Measurements from ENCODE around the gene COA8. TPM values are rescaled to one million over a fixed set of nuclear protein-coding genes. Genes with fewer than 3 reads are reported as not detected.

COA8 gene
- total and polyA plus RNA-seq, 2 of the 4 experiments (the other 2 are of a cell fraction), result 12.2 to 21.1 TPM

DNA sequence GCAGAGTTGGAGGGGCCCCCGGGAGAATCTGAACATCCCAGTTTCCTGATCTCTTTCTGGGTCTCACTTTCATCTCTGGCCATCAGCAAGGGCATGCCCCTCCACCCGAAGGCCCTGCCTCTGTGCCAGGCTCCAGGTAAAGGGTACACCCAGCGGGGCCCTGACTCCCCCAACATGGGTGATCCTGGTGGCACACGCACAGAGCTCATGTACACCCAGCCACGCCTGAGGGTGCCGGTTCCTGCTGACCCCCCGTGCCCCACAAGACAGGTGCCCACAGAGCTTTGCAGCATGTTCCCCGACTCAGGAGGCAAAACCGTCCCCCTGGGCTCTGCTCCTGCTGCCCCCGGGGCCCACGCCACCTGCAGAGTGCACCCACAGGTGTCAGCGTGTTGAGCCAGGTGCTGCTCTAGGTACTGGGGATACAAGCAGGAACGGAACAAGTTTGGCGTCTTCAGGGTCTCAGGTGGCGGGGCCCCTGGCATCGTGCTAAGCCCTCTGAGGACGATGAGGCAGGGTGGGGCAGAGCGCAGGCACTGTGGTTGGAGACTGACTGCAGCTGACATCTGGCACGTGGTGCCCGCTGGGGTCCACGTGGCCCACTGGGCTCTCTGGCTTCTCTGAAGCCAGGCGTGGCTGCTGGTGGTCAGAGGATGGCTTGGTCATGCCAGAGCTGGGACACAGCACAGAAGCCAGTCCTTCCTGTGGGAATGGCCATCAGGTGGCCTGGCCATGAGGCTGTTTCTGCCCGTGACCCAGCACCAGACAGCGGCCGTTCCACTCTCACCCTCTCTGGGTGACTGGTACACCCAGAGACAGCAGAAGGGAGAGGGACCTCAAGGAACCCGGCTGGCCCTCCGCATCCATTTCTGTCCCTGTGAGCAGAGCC is 14.1 kb upstream of the COA8 start:
- dilution Hi-C loops (cut with HindIII; ENCODE audit: low sequenced_read_pairs, unreplicated experiment) (no loop called here), intact Hi-C loops (cut with micrococcal nuclease) (no loop called here), in situ Hi-C loops (cut with MboI; ENCODE audit: low sequenced_read_pairs) (no loop called here)
- 76% methylated on average over 17 of the region's 27 CpGs; no CpG with 5 or more reads in 1 of the 2 experiments for whole genome bisulfite sequencing, 2 experiments (ENCODE audit: extremely low coverage in 2 of 2, insufficient read length in 1 of 2)
- Histone ChIP-seq H4K5ac (ENCODE audit: low read depth, low read length) (no peak overlapping the region), H2BK15ac (ENCODE audit: low read depth, low read length) (no peak overlapping the region), H3K4me1 (ENCODE audit: control insufficient read depth, insufficient read depth, low read length) (peaks cover 9% of the 10 kb centered on the region), H3K4ac (ENCODE audit: low read depth, low read length) (no peak overlapping the region), H3K4me2 (ENCODE audit: low read depth, low read length) (no peak overlapping the region), H2AK5ac (ENCODE audit: low read depth, low read length) (no peak overlapping the region), H2BK20ac (ENCODE audit: low read depth, low read length) (no peak overlapping the region), H3K9me1 (ENCODE audit: insufficient read depth, low read length) (peaks cover 8% of the 10 kb centered on the region; the same call in 1 of the 2 replicates), H4K91ac (ENCODE audit: insufficient read depth, low read depth, low read length) (no peak overlapping the region), H3K9me3 (ENCODE audit: control insufficient read depth, insufficient read depth, low read length) (no peaks in the 10 kb centered on the region), H4K8ac (ENCODE audit: low read depth in 2 of 2, low read length in 2 of 2) (no peak overlapping the region), H2BK120ac (ENCODE audit: low read depth, low read length) (no peak overlapping the region), H3K27me3 (ENCODE audit: control insufficient read depth, insufficient read depth, low read length) (no peaks in the 10 kb centered on the region), H3K14ac (replicated peaks; ENCODE audit: low read depth, low read length) (no peak overlapping the region), H4K20me1 (ENCODE audit: insufficient read depth, low read length) (peaks cover 8% of the 10 kb centered on the region; the same call in 1 of the 2 replicates), H3K79me1 (ENCODE audit: low read depth in 1 of 2, low read length in 2 of 2) (peaks cover 0 to 17% of the 10 kb centered on the region in 2 experiments; a peak in 2 of 4 replicates), H3K36me3 (ENCODE audit: control insufficient read depth, insufficient read depth, low read length) (no peaks in the 10 kb centered on the region), H3K18ac (ENCODE audit: low read depth, low read length) (no peak overlapping the region), H2BK5ac (ENCODE audit: low read depth, low read length, poor library complexity, severe bottlenecking) (no peak overlapping the region), H3K4me3 (ENCODE audit: insufficient read depth, low read depth, low read length) (no peak overlapping the region), H2AK9ac (replicated peaks; ENCODE audit: low read depth, low read length, poor library complexity) (no peak overlapping the region), H3K23ac (ENCODE audit: low read depth, low read length) (no peak overlapping the region), H3K9ac (ENCODE audit: low read depth, low read length) (no peak overlapping the region), H2AFZ (replicated peaks; ENCODE audit: low read length, poor library complexity) (no peak overlapping the region), H3K56ac (ENCODE audit: extremely low read depth, insufficient read depth, low read length) (no peak overlapping the region), H3K27ac (ENCODE audit: insufficient read depth, low read length) (no peak overlapping the region)
- POLR2A ChIA-PET (ENCODE audit: unreplicated experiment), result no interaction called here
- BruUV-seq (replicated peaks), result no TSS peak
- ATAC-seq (ENCODE audit: low read depth) (no peak), DNase-seq (no peak)
- CTCF ChIA-PET, result no interaction called here
- TF ChIP-seq, protein P1, sequence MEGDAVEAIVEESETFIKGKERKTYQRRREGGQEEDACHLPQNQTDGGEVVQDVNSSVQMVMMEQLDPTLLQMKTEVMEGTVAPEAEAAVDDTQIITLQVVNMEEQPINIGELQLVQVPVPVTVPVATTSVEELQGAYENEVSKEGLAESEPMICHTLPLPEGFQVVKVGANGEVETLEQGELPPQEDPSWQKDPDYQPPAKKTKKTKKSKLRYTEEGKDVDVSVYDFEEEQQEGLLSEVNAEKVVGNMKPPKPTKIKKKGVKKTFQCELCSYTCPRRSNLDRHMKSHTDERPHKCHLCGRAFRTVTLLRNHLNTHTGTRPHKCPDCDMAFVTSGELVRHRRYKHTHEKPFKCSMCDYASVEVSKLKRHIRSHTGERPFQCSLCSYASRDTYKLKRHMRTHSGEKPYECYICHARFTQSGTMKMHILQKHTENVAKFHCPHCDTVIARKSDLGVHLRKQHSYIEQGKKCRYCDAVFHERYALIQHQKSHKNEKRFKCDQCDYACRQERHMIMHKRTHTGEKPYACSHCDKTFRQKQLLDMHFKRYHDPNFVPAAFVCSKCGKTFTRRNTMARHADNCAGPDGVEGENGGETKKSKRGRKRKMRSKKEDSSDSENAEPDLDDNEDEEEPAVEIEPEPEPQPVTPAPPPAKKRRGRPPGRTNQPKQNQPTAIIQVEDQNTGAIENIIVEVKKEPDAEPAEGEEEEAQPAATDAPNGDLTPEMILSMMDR (conservative IDR thresholded peaks at IDR 0.05; ENCODE audit: low read depth, low read length), result no peak
- no peak for TF ChIP-seq SMC3 (IDR thresholded peaks at IDR 0.05; ENCODE audit: low read depth, low read length)
- TF ChIP-seq, protein P2, sequence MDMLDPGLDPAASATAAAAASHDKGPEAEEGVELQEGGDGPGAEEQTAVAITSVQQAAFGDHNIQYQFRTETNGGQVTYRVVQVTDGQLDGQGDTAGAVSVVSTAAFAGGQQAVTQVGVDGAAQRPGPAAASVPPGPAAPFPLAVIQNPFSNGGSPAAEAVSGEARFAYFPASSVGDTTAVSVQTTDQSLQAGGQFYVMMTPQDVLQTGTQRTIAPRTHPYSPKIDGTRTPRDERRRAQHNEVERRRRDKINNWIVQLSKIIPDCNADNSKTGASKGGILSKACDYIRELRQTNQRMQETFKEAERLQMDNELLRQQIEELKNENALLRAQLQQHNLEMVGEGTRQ (IDR thresholded peaks at IDR 0.05; ENCODE audit: low read depth, low read length), result no peak
- no peak for TF ChIP-seq RFX5 (IDR thresholded peaks at IDR 0.05; ENCODE audit: low read depth, low read length)
- TF ChIP-seq MAFK (IDR thresholded peaks at IDR 0.05; ENCODE audit: low read depth, low read length), result no peak
- TF ChIP-seq BHLHE40 (IDR thresholded peaks at IDR 0.05; ENCODE audit: low read depth, low read length), result no peak
- TF ChIP-seq CHD1 (IDR thresholded peaks at IDR 0.05; ENCODE audit: low read depth, low read length), result no peak
- TF ChIP-seq FOS (IDR thresholded peaks at IDR 0.05; ENCODE audit: low read depth, low read length), result no peak
- no peak for TF ChIP-seq MXI1 (IDR thresholded peaks at IDR 0.05; ENCODE audit: borderline replicate concordance, low read depth, low read length)
- no peak for TF ChIP-seq MAZ (IDR thresholded peaks at IDR 0.05; ENCODE audit: borderline replicate concordance, low read depth, low read length)
- no peak for TF ChIP-seq CEBPB (IDR thresholded peaks at IDR 0.05; ENCODE audit: low read depth, low read length)
- TF ChIP-seq RAD21 (IDR thresholded peaks at IDR 0.05; ENCODE audit: low read length), result no peak
- TF ChIP-seq, protein P3, sequence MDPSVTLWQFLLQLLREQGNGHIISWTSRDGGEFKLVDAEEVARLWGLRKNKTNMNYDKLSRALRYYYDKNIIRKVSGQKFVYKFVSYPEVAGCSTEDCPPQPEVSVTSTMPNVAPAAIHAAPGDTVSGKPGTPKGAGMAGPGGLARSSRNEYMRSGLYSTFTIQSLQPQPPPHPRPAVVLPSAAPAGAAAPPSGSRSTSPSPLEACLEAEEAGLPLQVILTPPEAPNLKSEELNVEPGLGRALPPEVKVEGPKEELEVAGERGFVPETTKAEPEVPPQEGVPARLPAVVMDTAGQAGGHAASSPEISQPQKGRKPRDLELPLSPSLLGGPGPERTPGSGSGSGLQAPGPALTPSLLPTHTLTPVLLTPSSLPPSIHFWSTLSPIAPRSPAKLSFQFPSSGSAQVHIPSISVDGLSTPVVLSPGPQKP (IDR thresholded peaks at IDR 0.05; ENCODE audit: borderline replicate concordance, low read depth, low read length), result no peak
- no peak for TF ChIP-seq NFE2L2 (IDR thresholded peaks at IDR 0.05; ENCODE audit: low read depth, low read length)
